ENCODE measurements around the gene PLEKHH1. TPM values are rescaled to one million over a fixed set of nuclear protein-coding genes. Genes with fewer than 3 reads are reported as not detected.

Gene PLEKHH1
- total and polyA plus RNA-seq, 9 of the 15 experiments (the other 6 are each of a cell fraction or from before 2014, with no cell fraction given), result 0.76 to 5.9 (median 2.9) TPM

DNA sequence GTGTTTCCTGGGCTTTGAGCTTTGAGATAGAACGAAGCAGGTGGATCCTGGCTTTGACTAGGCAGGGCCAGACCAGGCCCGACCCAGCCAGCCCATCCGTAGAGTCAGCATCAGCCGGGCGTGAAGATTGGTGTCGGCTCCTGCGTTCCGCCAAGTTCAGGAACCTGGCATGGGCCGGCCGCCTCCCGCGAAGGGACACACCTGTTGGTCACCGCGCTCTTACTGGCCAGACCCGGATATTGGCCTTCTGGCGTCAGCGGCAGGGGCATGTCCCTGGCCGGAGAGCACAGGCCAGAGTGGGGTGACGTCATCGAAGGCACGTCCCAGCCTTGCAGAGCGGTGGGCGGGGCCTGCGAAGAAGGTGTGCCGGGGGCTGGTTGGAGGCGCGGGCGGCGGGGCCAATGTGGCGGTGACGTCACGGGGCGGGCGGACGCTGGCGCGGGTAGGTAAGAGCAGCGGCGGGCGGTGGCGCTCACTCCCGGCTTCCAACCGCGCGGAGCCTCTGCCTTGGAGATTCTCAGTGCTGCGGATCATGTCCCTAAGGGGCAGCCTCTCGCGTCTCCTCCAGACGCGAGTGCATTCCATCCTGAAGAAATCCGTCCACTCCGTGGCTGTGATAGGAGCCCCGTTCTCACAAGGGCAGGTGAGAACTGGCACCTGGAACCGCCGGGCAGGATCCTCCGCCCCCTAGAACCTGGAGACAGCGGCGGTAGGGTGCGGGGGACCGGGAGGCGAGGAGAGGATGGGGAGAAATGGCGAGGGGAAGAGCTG, 86.5 kb downstream of the PLEKHH1 start, which contains the start of gene ARG2 (continued):
- TF ChIP-seq NELFE (IDR thresholded peaks at IDR 0.05; ENCODE audit: insufficient read depth, insufficient read length) (no peak), FOXK2 (conservative IDR thresholded peaks at IDR 0.05 in 1 of 2, IDR thresholded peaks at IDR 0.05 in 1 of 2; ENCODE audit: low read depth in 2 of 2) (0 out of 4 replicates have a peak, but pooled peaks of 1 of the 2 experiments have one; percentile 19), POLR2AphosphoS2 (IDR thresholded peaks at IDR 0.05; ENCODE audit: low read length) (no peak), GABPA (tag; conservative IDR thresholded peaks at IDR 0.05; ENCODE audit: low read depth) (peak; percentile 41; the same call in 1 of the 2 replicates), ATF6 (CRISPR knock-in tag; IDR thresholded peaks at IDR 0.05) (no peak), HSF4 (CRISPR knock-in tag; IDR thresholded peaks at IDR 0.05; ENCODE audit: borderline replicate concordance) (no peak), GATAD2A (IDR thresholded peaks at IDR 0.05) (no peak), RNF2 (IDR thresholded peaks at IDR 0.05) (no peak), RBBP5 (IDR thresholded peaks at IDR 0.05; ENCODE audit: borderline replicate concordance, insufficient read depth, low read length, poor library complexity, severe bottlenecking) (no peak), XRCC4 (IDR thresholded peaks at IDR 0.05; ENCODE audit: extremely low read depth, insufficient read depth, insufficient read length) (no peak), ETV5 (CRISPR knock-in tag; IDR thresholded peaks at IDR 0.05; ENCODE audit: low read depth) (no peak), NR3C1 (CRISPR knock-in tag; IDR thresholded peaks at IDR 0.05) (no peak), MAFK (IDR thresholded peaks at IDR 0.05; ENCODE audit: low read length) (no peak), SIN3B (IDR thresholded peaks at IDR 0.05; ENCODE audit: low read depth) (0 out of 2 replicates have a peak, but pooled peaks have one; percentile 31), NCOR1 (IDR thresholded peaks at IDR 0.05) (no peak), CEBPZ (IDR thresholded peaks at IDR 0.05; ENCODE audit: borderline replicate concordance, low read depth, low read length) (no peak), NCOA6 (IDR thresholded peaks at IDR 0.05) (no peak), ZNF395 (CRISPR knock-in tag; IDR thresholded peaks at IDR 0.05) (0 out of 2 replicates have a peak, but pooled peaks have one; percentile 43), ZNF717 (CRISPR knock-in tag; IDR thresholded peaks at IDR 0.05) (no peak), SP2 (IDR thresholded peaks at IDR 0.05; ENCODE audit: extremely low read depth, low read depth, low read length, poor library complexity, severe bottlenecking) (no peak), ZNF239 (CRISPR knock-in tag; IDR thresholded peaks at IDR 0.05) (no peak), ZNF561 (CRISPR knock-in tag; conservative IDR thresholded peaks at IDR 0.05) (no peak)

Data from K562 (cell line).